ENCODE data around the gene MARCHF3. TPM values are rescaled to one million over a fixed set of nuclear protein-coding genes. Genes with fewer than 3 reads are reported as not detected.

Gene MARCHF3
- polyA plus RNA-seq, 2 of the 4 experiments (the other 2 are of a cell fraction) = 0.39 to 0.68 TPM

DNA sequence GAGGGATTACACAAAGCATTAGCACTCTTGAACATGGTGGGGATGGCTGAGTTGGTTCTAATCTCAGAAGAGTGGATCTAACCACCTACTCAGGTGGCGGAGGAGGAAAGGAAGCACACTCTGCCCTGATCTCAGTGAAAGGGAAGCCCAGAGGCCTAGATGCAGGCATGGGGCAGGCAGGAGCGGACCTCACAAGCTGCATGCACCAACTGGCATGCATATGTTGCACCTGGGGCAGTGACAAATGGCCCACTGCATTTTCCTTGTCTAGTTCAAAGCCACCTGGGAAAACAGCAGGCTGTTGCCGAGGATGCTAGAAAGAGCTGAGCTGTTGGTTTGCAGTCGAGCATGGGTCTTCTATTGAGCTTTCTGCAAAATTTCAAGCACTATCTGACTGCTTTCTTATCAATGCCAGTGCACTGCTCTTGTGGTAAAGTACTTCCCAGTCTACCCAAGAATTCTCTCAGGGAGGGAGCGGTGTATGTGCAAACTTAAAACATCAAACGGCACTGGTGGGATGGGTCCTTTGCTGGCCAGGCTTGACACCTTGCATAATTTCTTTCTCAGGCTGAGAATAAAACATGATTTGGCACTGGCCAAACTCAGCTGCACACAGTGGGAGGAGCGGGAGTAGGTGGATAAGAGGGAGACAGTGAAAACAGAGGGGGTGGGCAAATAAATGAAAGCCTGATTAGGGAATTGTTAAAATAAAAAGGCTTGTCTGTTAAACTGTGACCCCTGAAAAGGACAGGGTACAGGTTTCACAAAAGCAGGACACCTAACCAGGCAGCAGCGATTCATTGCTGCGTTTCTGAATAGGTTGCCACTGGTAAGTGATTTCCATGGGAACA, 108.9 kb downstream of the MARCHF3 start:
- no peak overlapping the region for H3K27ac ChIP-seq
- no peaks in the 10 kb centered on the region for H3K9me3 ChIP-seq
- DNase-seq (ENCODE audit: low read depth in 1 of 2, low spot score in 1 of 2) (no peak), FAIRE-seq (no peak), ATAC-seq (no peak)
- no peak overlapping the region for H3K4me2 ChIP-seq
- H3K4me1 ChIP-seq = peaks cover 25% of the 10 kb centered on the region
- TF ChIP-seq HDAC2 (IDR thresholded peaks at IDR 0.05) = no peak
- no peak for TF ChIP-seq JUN (IDR thresholded peaks at IDR 0.05)
- TF ChIP-seq MAZ (IDR thresholded peaks at IDR 0.05; ENCODE audit: borderline replicate concordance, low read depth, low read length) = no peak
- no peak for TF ChIP-seq NR3C1 (IDR thresholded peaks at IDR 0.05)
- no peak for TF ChIP-seq ELK1 (IDR thresholded peaks at IDR 0.05; ENCODE audit: low read depth, low read length)
- 92% methylated on average over 9 of the region's 9 CpGs for WGBS (ENCODE audit: missing lambda C conversion rate)
- POLR2A ChIA-PET = no interaction called here
- CTCF ChIA-PET = no interaction called here
- no peak overlapping the region for H3K4me3 ChIP-seq

DNA sequence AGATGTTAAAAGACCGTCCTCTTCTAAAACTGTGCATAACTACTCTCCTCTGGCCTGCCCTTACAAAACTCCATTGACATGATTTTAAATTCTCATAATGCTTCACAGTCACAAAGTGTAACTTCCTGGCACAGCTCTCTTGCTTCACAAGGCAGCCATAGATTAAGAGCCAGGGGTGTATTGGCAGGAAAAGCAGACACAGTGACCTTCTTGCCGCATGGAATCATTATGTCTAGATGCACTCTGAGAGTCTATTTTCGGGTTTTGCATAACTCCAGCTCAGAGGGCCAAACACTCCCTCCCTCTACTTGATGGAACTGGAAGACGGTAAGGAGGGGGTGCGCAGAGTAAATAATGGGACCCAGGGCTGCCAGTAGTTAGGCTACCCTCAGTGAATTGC, 110.1 kb downstream of the MARCHF3 start:
- 85% methylated on average over 5 of the region's 5 CpGs for WGBS (ENCODE audit: missing lambda C conversion rate)
- no peak for FAIRE-seq
- no peak for TF ChIP-seq RCOR1 (IDR thresholded peaks at IDR 0.05; ENCODE audit: low read depth, low read length)

DNA sequence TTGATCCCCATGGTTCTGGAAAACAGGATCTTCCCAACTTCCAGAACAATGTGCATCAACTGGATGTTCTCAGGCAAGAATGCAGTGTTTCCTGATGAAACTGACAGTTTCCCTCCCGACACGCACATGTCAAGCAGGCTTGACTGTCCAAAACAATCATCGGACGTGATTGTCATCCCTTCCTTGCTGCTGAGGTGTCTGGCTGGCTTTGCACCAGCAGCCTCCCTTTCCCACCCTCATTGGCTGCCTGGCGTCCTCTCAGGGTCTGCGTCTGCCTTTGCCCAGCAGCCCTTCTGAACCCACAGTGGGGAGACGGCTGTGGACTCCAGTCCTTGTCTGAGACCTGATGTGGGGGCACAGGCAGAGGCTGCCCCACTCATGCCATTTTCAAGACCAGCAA, 110.8 kb downstream of the MARCHF3 start:
- ChIA-PET CTCF (no interaction called here), POLR2A (no interaction called here)
- TF ChIP-seq RCOR1 (IDR thresholded peaks at IDR 0.05; ENCODE audit: low read depth, low read length) = no peak
- no peak for TF ChIP-seq CEBPB (IDR thresholded peaks at IDR 0.05)
- TF ChIP-seq FOXS1 (CRISPR knock-in tag; IDR thresholded peaks at IDR 0.05) = no peak
- no peak for TF ChIP-seq ZSCAN20 (CRISPR knock-in tag; IDR thresholded peaks at IDR 0.05)
- 99% methylated on average over 7 of the region's 7 CpGs for WGBS (ENCODE audit: missing lambda C conversion rate)
- no peak overlapping the region for H3K4me3 ChIP-seq
- H3K4me1 ChIP-seq = peaks cover 25% of the 10 kb centered on the region
- ATAC-seq (no peak), DNase-seq (ENCODE audit: low read depth in 1 of 2, low spot score in 1 of 2) (no peak), FAIRE-seq (no peak)
- H3K9me3 ChIP-seq = no peaks in the 10 kb centered on the region
- no peak overlapping the region; the same call in 2 of the 3 replicates for H3K4me2 ChIP-seq
- H3K27ac ChIP-seq = peak overlapping the region; percentile 58 to 62; a peak in 4 of 6 replicates

More for the DNA sequence above, 110.1 kb downstream of the MARCHF3 start:
- Histone ChIP-seq H3K9me3 (no peaks in the 10 kb centered on the region), H3K27ac (no peak overlapping the region; a peak in 1 of 6 replicates), H3K4me1 (peaks cover 25% of the 10 kb centered on the region), H3K4me3 (no peak overlapping the region), H3K4me2 (no peak overlapping the region)
- ATAC-seq (no peak), DNase-seq (ENCODE audit: low read depth in 1 of 2, low spot score in 1 of 2) (no peak)
- CTCF ChIA-PET = no interaction called here
- POLR2A ChIA-PET = no interaction called here

GRCh38 chr5:126918615-126918957, 111.8 kb downstream of the MARCHF3 start:
- no peak for TF ChIP-seq HOXA7 (CRISPR knock-in tag; IDR thresholded peaks at IDR 0.05)
- TF ChIP-seq FOSL2 (IDR thresholded peaks at IDR 0.05) = peak; percentile 71
- peak; percentile 70 for TF ChIP-seq FOSL2 (CRISPR knock-in tag; IDR thresholded peaks at IDR 0.05)
- no peak for TF ChIP-seq HDAC2 (IDR thresholded peaks at IDR 0.05)
- peak; percentile 62 to 66; a peak in 3 of 4 replicates for TF ChIP-seq CEBPB (IDR thresholded peaks at IDR 0.05)
- no peak for TF ChIP-seq NPAS2 (CRISPR knock-in tag; IDR thresholded peaks at IDR 0.05; ENCODE audit: borderline replicate concordance)
- TF ChIP-seq, protein P1, sequence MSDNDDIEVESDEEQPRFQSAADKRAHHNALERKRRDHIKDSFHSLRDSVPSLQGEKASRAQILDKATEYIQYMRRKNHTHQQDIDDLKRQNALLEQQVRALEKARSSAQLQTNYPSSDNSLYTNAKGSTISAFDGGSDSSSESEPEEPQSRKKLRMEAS (IDR thresholded peaks at IDR 0.05) = no peak
- TF ChIP-seq TFCP2L1 (CRISPR knock-in tag; IDR thresholded peaks at IDR 0.05) = no peak
- no peak for TF ChIP-seq KDM1A (IDR thresholded peaks at IDR 0.05; ENCODE audit: low read depth)
- no peak for TF ChIP-seq POLR2AphosphoS2 (conservative IDR thresholded peaks at IDR 0.05; ENCODE audit: low read length)
- TF ChIP-seq GATA3 (IDR thresholded peaks at IDR 0.05; ENCODE audit: borderline replicate concordance) = no peak
- peak; percentile 79 for TF ChIP-seq JUNB (IDR thresholded peaks at IDR 0.05)
- TF ChIP-seq RARB (CRISPR knock-in tag; IDR thresholded peaks at IDR 0.05) = no peak
- 50% methylated on average over 3 of the region's 3 CpGs for WGBS (ENCODE audit: missing lambda C conversion rate)
- ATAC-seq = peak; percentile 67 to 70; a peak in 3 of 6 replicates
- FAIRE-seq = no peak
- Histone ChIP-seq H3K4me1 (peaks cover 25% of the 10 kb centered on the region), H3K27ac (peak overlapping the region; percentile 53 to 62; a peak in 4 of 6 replicates), H3K4me2 (peak overlapping the region; percentile 76), H3K9me3 (no peaks in the 10 kb centered on the region), H3K4me3 (no peak overlapping the region)
- ChIA-PET POLR2A (no interaction called here), CTCF (no interaction called here)
- peak in 1 of 2 experiments; percentile 31 for DNase-seq (ENCODE audit: low read depth in 1 of 2, low spot score in 1 of 2)

Measured in A549 (cell line).